H1 (cell line): ENCODE results near the gene CRISPLD2. TPM values are rescaled to one million over a fixed set of nuclear protein-coding genes. Genes with fewer than 3 reads are reported as not detected.

Experiments
- polyA plus RNA-seq, 7 experiments: library from polyadenylated mRNA; depleted of rRNA in 3 of 7; stranded (reverse) in 5 of 7; unstranded in 2 of 7; fragments of >200 nt in 5 of 7; fragments of 200-250 nt in 2 of 7; gene quantifications; 1 replicate in 5 of 7; 2 replicates in 1 of 7; 4 replicates in 1 of 7; pipeline versions ENCODE4 v1.2.1 to v1.2.3, GENCODE V29; 2011 to 2013; ENCODE audit warnings: missing spikeins in 2 of 7, mixed read lengths in 2 of 7
- total RNA-seq: library from RNA; stranded (reverse); fragmentation: NEBNext Ultra II Directional; extraction: Animal tissue kit (Norgen Biotek cat#: 25700); gene quantifications from 2 replicates; pipeline ENCODE4 v1.2.1, GENCODE V29; 2021
- TF ChIP-seq, protein P1 (sequence below): IDR thresholded peaks from 2 replicates; pipeline ENCODE4 v1.6.1; 2011; ENCODE audit warnings: low read length, improper control_type of control experiment

Gene CRISPLD2
- total and polyA plus RNA-seq, 2 of the 8 experiments (the other 6 are each of a cell fraction or from before 2014, with no cell fraction given) = 2.7 to 5.1 TPM

DNA sequence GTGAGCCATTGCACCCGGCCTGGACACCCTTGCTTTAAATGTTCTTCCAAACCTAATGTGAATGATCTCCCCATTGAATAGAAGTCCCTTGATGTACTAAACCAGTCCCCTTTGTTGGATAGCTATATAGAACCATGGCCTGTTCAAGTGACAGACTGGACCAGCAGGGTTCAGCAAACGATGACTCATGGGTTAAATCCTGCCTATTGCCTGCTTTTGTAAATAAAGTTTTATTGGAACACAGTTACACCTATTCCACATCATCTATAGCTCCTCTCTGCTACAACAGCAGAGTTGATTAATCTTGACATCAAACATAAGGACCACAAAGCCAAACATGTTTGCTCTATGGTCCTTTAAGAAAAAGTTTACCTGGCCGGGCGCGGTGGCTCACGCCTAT lies 56.1 kb downstream of the CRISPLD2 start (continued):
- TF ChIP-seq, protein P1, sequence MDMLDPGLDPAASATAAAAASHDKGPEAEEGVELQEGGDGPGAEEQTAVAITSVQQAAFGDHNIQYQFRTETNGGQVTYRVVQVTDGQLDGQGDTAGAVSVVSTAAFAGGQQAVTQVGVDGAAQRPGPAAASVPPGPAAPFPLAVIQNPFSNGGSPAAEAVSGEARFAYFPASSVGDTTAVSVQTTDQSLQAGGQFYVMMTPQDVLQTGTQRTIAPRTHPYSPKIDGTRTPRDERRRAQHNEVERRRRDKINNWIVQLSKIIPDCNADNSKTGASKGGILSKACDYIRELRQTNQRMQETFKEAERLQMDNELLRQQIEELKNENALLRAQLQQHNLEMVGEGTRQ = no peak
